ENCODE measurements around the gene ACOXL.
A peak's percentile ranks its signal among the peaks of the same experiment; 100 is the strongest.

The ACOXL gene

GRCh38 chr2:111015283-111015995, 283.1 kb downstream of the ACOXL start:
- no peak for DNase-seq

DNA sequence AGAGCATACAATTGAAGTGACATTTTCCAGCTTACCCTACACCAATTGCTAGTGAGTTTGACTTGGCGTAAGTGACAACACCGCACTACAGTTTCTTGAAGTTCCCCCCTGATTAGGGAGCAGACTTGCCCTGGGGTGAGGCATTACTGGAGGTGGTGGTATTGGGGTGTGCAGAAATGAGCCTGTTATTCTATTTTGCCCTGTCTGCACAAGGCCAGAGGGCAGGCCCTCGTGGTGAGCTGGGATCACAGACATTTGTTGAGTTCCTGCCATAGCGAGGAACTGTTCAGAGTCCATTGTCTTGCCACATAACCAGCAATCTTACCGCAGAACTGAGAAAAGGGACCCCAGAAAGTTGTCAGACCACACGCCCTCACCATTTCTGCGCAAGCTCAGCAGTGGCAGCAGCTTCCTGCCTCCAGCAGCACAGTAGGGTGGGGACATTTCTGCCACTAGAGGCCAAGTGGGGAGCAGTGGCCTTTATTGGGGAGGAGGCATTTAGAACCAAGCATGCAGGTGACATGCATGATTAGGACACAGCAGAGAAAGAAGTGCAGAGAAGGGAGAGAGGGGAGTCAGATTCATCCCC, 284.8 kb downstream of the ACOXL start:
- DNase-seq: peak in 1 of 4 experiments; percentile 13

DNA sequence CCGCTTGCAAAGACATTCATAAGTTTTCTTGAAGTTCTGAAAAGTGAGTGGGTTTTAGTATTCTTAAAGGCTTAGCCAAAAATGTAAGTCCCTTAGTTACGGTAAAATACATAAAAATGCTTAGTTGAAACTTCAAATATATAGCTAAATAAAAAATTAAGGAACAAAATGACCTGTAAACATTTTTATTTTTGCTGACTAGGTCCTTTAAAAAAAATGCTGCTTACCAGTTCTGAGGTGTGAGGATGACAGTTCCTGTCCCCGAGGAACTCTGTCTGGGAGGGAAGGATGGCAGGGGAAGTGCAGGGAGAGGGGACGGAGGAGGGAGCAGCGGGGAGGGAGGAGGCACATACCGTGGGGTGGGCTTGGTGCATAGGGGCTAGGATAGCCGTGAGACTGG, 285.5 kb downstream of the ACOXL start:
- no peak for DNase-seq

- DNase-seq: no peak
Measured at GRCh38 chr2:111019381-111019780, 287.0 kb downstream of the ACOXL start.

- DNase-seq: peak; percentile 39 to 57 (median 46)
Measured at GRCh38 chr2:111022633-111023032, 290.3 kb downstream of the ACOXL start.

- DNase-seq: no peak
Measured at GRCh38 chr2:111024496-111024895, 292.1 kb downstream of the ACOXL start.

DNA sequence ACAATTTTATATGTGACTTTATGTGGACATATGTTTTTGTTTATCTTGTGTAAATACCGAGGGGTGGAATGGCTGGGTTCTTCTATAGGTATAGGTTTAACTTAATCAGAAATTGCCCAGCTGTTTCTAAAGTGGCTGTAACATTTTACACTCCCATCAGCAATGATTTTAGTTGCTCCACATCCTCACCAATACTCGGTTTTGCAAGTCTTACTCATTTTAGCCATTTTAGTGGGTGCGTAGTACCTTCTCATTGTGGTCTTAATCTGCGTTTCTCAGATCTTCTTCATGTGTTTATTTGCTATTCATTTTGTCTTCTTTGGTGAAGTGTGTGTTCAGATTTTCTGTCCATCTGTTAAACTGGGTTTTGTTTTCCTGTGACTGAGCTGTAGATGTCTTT, 292.9 kb downstream of the ACOXL start:
- no peak for DNase-seq

DNA sequence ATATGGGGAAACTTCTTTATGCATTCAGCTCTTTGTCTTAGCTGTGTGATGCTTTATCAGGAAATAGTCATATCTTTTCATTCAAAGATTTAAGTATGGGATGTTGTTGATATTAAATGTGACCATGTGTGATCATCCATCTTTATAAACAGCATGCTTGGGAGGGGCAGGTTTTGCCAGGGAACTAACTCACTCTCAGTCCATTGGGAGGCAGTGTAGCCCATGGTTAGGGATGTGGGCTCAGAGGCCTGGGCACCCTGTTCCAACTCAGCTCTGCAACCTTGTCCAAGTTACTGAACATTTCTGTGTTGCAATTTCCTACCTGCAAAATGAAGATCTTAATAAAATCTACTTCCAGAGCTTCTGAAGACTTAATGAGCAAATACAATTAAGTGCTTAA, 296.3 kb downstream of the ACOXL start:
- DNase-seq: peak; percentile 26 to 56 (median 34)

DNA sequence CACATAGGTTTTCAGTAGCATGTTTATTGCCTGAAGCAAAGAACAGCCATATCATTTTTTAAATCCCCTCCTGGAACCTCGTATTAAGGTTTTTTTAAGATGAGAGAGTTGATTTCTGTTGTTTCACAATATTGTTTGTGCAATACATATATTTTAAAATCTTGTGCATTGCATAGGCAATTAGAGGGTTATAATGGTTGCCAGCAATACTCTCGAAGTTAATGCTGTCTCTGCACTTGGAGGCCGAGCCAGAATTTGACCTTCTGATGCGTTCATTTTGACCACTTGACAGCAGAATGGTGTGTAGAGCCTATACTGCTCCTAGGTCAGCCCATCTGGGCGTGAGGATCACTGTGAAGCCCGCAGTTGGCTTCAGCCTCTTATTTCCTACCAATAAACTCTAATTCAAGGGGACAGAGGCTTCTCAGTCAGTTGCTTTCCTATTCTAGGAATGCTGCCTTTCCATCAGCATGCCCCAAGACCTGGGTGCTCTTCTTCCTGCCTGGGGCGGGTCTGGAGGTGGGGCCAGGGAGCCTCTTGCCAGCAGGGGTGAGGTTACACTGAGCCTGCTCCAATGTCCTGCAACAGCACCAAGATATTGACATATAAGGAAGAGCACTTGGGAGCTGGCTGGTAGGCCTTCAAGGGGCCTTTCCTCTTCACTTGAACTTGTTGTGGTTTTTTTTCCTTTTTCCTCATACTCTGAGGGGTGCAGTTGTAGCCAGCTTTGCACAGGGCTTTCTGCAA, 297.0 kb downstream of the ACOXL start:
- peak in 2 of 4 experiments; percentile 38 to 47 for DNase-seq

DNA sequence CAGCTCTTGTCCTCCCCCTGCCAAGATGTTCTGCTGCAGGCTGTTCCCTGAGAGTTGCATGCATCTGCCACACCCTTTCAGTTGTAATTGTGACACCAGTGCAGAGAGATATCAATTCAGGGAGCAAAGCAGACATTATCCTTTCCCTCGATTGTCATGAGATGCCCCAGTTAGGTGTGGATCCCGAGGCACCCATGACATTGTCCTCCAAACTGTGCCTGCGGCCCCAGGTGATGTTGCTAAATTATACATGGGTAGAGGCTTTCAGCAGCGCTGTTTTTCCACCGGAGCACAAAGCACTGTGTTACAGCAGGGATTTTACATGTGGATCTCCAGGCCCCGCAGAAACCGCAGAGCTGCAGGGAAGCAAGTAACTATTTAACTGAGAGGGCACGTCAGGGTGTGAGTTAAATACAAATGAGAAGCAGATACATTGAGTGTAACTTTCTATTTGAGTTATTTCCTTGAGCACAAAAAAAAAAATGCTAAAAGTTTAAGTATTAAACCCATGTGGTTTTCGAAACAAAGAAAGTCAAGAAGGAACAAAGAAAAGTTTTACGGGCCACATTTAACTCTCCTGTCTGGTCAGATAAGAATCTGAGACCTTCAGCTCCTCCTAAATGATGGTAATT, 298.0 kb downstream of the ACOXL start:
- no peak for DNase-seq

GRCh38 chr2:111030945-111031344, 298.6 kb downstream of the ACOXL start:
- no peak for DNase-seq

DNA sequence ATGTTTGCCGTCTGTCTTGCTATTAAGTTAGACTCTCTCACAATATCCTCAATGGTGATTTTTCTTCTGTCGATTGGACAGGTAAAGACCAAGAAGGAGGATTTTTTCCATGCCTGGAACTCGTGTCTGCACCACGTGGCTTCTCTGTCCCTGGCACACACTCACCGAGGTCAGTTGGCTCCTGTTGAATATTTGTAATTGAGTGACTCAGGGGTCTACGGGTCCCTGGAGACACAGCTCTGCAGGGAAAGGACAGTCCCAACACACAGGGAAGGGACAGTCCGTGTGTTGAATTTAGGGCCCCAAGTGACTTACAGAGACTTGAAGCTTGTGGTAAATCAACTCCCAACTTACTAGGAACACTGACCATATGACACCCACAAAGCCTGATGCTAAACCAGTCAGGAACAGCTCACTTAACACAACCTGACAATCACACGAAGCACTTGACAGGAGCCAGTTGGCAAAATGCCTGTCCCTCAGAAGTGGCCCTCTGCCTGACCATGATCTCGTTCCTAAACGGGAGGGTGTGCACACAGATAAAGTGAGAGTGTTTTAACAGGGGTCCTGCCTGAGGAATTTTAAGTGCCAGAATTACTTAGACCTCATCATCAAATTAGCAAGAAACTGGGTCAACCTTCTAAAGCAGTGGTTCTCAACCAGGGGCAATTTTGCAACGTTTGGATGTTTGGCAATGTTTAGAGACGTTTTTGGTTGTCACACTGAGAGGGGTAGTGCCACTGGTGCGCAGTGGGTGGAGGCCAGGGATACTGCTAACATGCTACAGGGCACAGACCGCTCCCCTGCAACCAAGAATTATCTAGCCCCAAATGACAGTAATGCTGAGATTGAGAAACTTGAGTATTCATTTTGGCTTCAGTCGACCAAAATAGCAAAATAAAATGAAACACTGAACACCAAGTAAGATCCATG, 299.4 kb downstream of the ACOXL start:
- peak; percentile 15 to 47 (median 35) for DNase-seq

DNA sequence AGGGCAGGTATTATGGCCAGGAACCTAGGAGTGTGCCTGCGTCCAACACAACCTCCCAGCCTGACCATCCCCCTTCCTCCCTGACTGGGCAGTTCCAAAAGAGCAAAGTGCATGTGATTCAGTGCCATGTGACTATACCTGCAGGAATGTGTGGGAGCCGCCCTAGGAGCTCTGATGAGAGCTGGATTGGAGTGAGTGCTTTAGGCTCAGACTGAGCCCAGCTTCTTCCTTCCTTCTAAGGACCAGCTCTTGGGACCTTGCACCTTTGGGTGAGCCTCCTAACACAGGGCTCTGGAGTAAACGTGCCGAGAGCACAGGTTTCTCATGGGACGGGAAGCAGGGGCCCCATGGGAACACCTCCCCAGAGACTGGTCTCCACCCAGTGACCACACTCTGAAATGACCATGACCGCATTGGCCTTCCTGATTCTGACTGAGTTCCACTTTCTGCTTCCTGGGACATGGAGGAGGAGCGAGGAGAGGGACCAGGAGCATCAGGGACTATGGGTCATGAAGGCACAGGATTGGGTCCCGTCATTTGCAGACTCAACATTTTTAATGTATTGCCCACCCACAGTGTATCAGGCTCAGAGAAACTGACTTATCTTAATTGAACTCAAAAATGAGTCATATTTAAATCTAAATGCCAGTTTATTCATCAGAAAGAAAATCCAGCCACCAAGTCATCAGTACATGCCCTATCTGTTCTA, 300.5 kb downstream of the ACOXL start:
- peak; percentile 60 to 74 (median 70) for DNase-seq

- DNase-seq: no peak
Measured at GRCh38 chr2:111034146-111034545, 301.8 kb downstream of the ACOXL start.

DNA sequence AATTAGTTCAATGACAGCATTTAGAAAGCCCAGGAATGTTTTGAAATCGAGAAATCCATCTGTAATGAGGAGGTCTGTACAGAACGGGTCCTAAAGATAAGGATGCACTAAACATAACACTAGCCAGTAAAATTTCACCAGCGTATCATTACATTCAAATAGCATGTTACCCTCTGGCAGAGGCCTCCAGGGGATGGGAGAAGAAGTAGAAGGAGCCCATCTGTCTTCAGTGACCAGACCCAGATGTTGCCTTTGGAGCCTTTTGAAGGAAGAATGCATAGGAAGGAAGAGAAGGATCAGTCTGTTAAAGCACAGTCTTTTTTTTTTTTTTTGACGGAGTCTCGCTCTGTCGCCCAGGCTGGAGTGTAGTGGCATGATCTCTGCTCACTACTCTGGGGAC, 302.2 kb downstream of the ACOXL start:
- DNase-seq: no peak

- no peak for DNase-seq
Measured at GRCh38 chr2:111035830-111036441, 303.6 kb downstream of the ACOXL start.

GRCh38 chr2:111037128-111037527, 304.8 kb downstream of the ACOXL start:
- peak in 1 of 4 experiments; percentile 19 for DNase-seq

GRCh38 chr2:111039628-111040383, 307.4 kb downstream of the ACOXL start:
- DNase-seq: no peak

- DNase-seq: no peak
Measured at GRCh38 chr2:111041398-111042202, 309.2 kb downstream of the ACOXL start.

All from suppressor macrophage (primary cell).